ENCODE data around the gene KLHL33.

KLHL33 gene

GRCh38 chr14:20379743-20380142 lies 56.2 kb downstream of the KLHL33 start:
- DNase-seq (ENCODE audit: low read depth, low spot score), result no peak

GRCh38 chr14:20377171-20377570 lies 58.8 kb downstream of the KLHL33 start:
- DNase-seq (ENCODE audit: low read depth, low spot score), result no peak

- no peak for DNase-seq (ENCODE audit: low read depth, low spot score)
Observed at GRCh38 chr14:20376071-20376588, 59.8 kb downstream of the KLHL33 start.

All from brain pericyte (primary cell).